Neuronal stem cell (in vitro differentiated cells): ENCODE measurements around the gene KSR2.

Source experiments
- DNase-seq: peaks from one replicate; pipeline ENCODE4 v3.0.0-alpha.2; 2013; ENCODE audit warnings: low spot score
- H2AFZ ChIP-seq: one replicate; pipeline ENCODE4 v1.6.1; 2013; ENCODE audit warnings: mild to moderate bottlenecking, low read length, inconsistent platforms
- H2AK5ac ChIP-seq: 2 replicates; pipeline ENCODE4 v1.6.1; 2013; ENCODE audit warnings: low read depth, mild to moderate bottlenecking, inconsistent platforms, low read length, moderate library complexity, mixed read lengths
- H2BK120ac ChIP-seq: 2 replicates; pipeline ENCODE4 v1.6.1; 2013; ENCODE audit warnings: low read depth, mild to moderate bottlenecking, inconsistent platforms, low read length, moderate library complexity, mixed read lengths
- H2BK12ac ChIP-seq: one replicate; pipeline ENCODE4 v1.6.1; 2013; ENCODE audit warnings: low read length, inconsistent platforms
- H2BK15ac ChIP-seq: 2 replicates; pipeline ENCODE4 v1.6.1; 2013; ENCODE audit warnings: mild to moderate bottlenecking, low read length, inconsistent platforms, mixed read lengths
- H2BK5ac ChIP-seq: one replicate; pipeline ENCODE4 v1.6.1; 2013; ENCODE audit warnings: inconsistent platforms, mild to moderate bottlenecking, low read length, moderate library complexity
- H3K14ac ChIP-seq: one replicate; pipeline ENCODE4 v1.6.1; 2013; ENCODE audit warnings: low read length, inconsistent platforms
- H3K18ac ChIP-seq: 2 replicates; pipeline ENCODE4 v1.6.1; 2013; ENCODE audit warnings: low read length, inconsistent platforms
- H3K23ac ChIP-seq: 2 replicates; pipeline ENCODE4 v1.6.1; 2013; ENCODE audit warnings: low read depth, mild to moderate bottlenecking, mixed read lengths, low read length, inconsistent platforms; ENCODE audit not compliant: poor library complexity
- H3K27ac ChIP-seq: replicated peaks from 3 replicates; pipeline ENCODE4 v1.5.1; 2013; ENCODE audit warnings: low read length, inconsistent platforms
- H3K27me3 ChIP-seq, 3 experiments: 2 replicates each; pipeline ENCODE4 v1.6.1; 2013; ENCODE audit warnings: low read length in 3 of 3, mild to moderate bottlenecking in 2 of 3, inconsistent platforms in 1 of 3, low read depth in 1 of 3, mixed read lengths in 1 of 3, moderate library complexity in 1 of 3; ENCODE audit not compliant: control insufficient read depth in 3 of 3, insufficient read depth in 3 of 3
- H3K36me3 ChIP-seq, 2 donors: replicated peaks in 1 of 2; 2 replicates each; pipeline ENCODE4 v1.6.1; 2013; ENCODE audit warnings: low read length in 2 of 2; ENCODE audit not compliant: control insufficient read depth in 2 of 2, insufficient read depth in 2 of 2
- H3K4ac ChIP-seq: 2 replicates; pipeline ENCODE4 v1.6.1; 2013; ENCODE audit warnings: inconsistent platforms, mild to moderate bottlenecking, low read length, moderate library complexity
- H3K4me1 ChIP-seq, 2 donors: 1 replicate in 1 of 2; 2 replicates in 1 of 2; pipeline ENCODE4 v1.6.1; 2013; ENCODE audit warnings: low read length in 2 of 2, low read depth in 1 of 2; ENCODE audit not compliant: control insufficient read depth in 2 of 2, insufficient read depth in 1 of 2
- H3K4me2 ChIP-seq: one replicate; pipeline ENCODE4 v1.6.1; 2013; ENCODE audit warnings: mild to moderate bottlenecking, low read length, inconsistent platforms; ENCODE audit not compliant: insufficient read depth, poor library complexity, severe bottlenecking
- H3K4me3 ChIP-seq, 2 donors: 2 replicates each; pipeline ENCODE4 v1.5.1; 2013; ENCODE audit warnings: low read length in 2 of 2, mild to moderate bottlenecking in 2 of 2, inconsistent platforms in 1 of 2, moderate library complexity in 1 of 2
- H3K79me1 ChIP-seq: one replicate; pipeline ENCODE4 v1.6.1; 2013; ENCODE audit warnings: low read depth, mild to moderate bottlenecking, inconsistent platforms, low read length, moderate library complexity
- H3K9ac ChIP-seq: one replicate; pipeline ENCODE4 v1.6.1; 2013; ENCODE audit warnings: mild to moderate bottlenecking, low read depth, low read length, inconsistent platforms; ENCODE audit not compliant: poor library complexity
- H3K9me3 ChIP-seq, 2 donors: replicated peaks in 1 of 2; 2 replicates each; pipeline versions ENCODE3 to v1.6.1; 2013; ENCODE audit warnings: low read length in 2 of 2, mild to moderate bottlenecking in 2 of 2, inconsistent platforms in 1 of 2, low read depth in 1 of 2, mixed read lengths in 1 of 2, moderate library complexity in 1 of 2; ENCODE audit not compliant: control insufficient read depth in 2 of 2, insufficient read depth in 1 of 2
- H4K8ac ChIP-seq: one replicate; pipeline ENCODE4 v1.6.1; 2013; ENCODE audit warnings: low read depth, mild to moderate bottlenecking, inconsistent platforms, low read length, moderate library complexity
- H4K91ac ChIP-seq: one replicate; pipeline ENCODE4 v1.6.1; 2013; ENCODE audit warnings: low read length, low read depth, mild to moderate bottlenecking, inconsistent platforms; ENCODE audit not compliant: poor library complexity
- WGBS, 2 donors: extraction: QIAGEN DNeasy Blood & Tissue Kit; methylation state at CpG; one replicate each; pipeline ENCODE4 v1.1.7; 2013; ENCODE audit warnings: missing lambda C conversion rate in 2 of 2, mixed read lengths in 1 of 2; ENCODE audit not compliant: insufficient read length in 2 of 2, insufficient replicate concordance in 1 of 2; ENCODE audit errors: extremely low coverage in 2 of 2; 5-methylcytosine and 5-hydroxymethylcytosine counted together

KSR2 gene

GRCh38 chr12:117836999-117837736 lies 131.6 kb downstream of the KSR2 start:
- H3K36me3 ChIP-seq = no peaks in the 10 kb centered on the region
- H4K8ac ChIP-seq = no peak overlapping the region
- no peak overlapping the region for H2BK5ac ChIP-seq
- no peaks in the 10 kb centered on the region for H3K79me1 ChIP-seq
- no peak overlapping the region for H3K4ac ChIP-seq
- no peaks in the 10 kb centered on the region for H3K9me3 ChIP-seq
- H3K23ac ChIP-seq = no peak overlapping the region
- no peak overlapping the region for H2BK120ac ChIP-seq
- H3K4me3 ChIP-seq = no peak overlapping the region
- H3K14ac ChIP-seq = no peak overlapping the region
- WGBS, 2 donors = no CpG with 5 or more reads among the region's 22 CpGs
- no peak overlapping the region for H3K9ac ChIP-seq
- peak; percentile 88 for DNase-seq
- H3K4me1 ChIP-seq = peaks cover 0 to 5% of the 10 kb centered on the region in 2 donors
- no peak overlapping the region for H3K27ac ChIP-seq
- no peak overlapping the region for H2AK5ac ChIP-seq
- no peak overlapping the region for H3K4me2 ChIP-seq
- no peak overlapping the region for H4K91ac ChIP-seq
- no peak overlapping the region for H2BK15ac ChIP-seq
- H2BK12ac ChIP-seq = no peak overlapping the region
- H2AFZ ChIP-seq = peak overlapping the region; percentile 76
- H3K27me3 ChIP-seq = peaks cover 0 to 20% (median 0%) of the 10 kb centered on the region in 3 experiments
- H3K18ac ChIP-seq = no peak overlapping the region

- no peak overlapping the region for H4K91ac ChIP-seq
- H3K9ac ChIP-seq = no peak overlapping the region
- H3K14ac ChIP-seq = no peak overlapping the region
- H3K4me2 ChIP-seq = no peak overlapping the region
- H2BK5ac ChIP-seq = no peak overlapping the region
- no peak overlapping the region for H2BK15ac ChIP-seq
- no peak overlapping the region for H2BK12ac ChIP-seq
- H3K27ac ChIP-seq = no peak overlapping the region
- no peak overlapping the region for H3K4ac ChIP-seq
- no peak overlapping the region for H4K8ac ChIP-seq
- no peak overlapping the region for H3K18ac ChIP-seq
- H3K4me3 ChIP-seq = no peak overlapping the region
- peaks cover 0 to 5% of the 10 kb centered on the region in 2 donors for H3K4me1 ChIP-seq
- no CpG with 5 or more reads among the region's 9 CpGs for WGBS, 2 donors
- no peaks in the 10 kb centered on the region for H3K79me1 ChIP-seq
- no peak for DNase-seq
- no peaks in the 10 kb centered on the region for H3K9me3 ChIP-seq
- no peak overlapping the region for H2AK5ac ChIP-seq
- no peak overlapping the region for H2BK120ac ChIP-seq
- H3K36me3 ChIP-seq = no peaks in the 10 kb centered on the region
- H3K27me3 ChIP-seq = peaks cover 0 to 20% (median 0%) of the 10 kb centered on the region in 3 experiments
- H3K23ac ChIP-seq = no peak overlapping the region
- H2AFZ ChIP-seq = no peak overlapping the region
Observed at GRCh38 chr12:117836476-117836875, 132.3 kb downstream of the KSR2 start.

- Histone ChIP-seq H3K18ac (peak overlapping the region; percentile 53), H3K4me1 (peaks cover 0 to 5% of the 10 kb centered on the region in 2 donors), H2BK12ac (no peak overlapping the region), H3K4me2 (no peak overlapping the region), H3K79me1 (no peaks in the 10 kb centered on the region), H3K27ac (no peak overlapping the region), H4K91ac (no peak overlapping the region), H3K9ac (no peak overlapping the region), H3K36me3 (no peaks in the 10 kb centered on the region), H2BK5ac (no peak overlapping the region), H2BK15ac (no peak overlapping the region), H4K8ac (no peak overlapping the region), H3K23ac (no peak overlapping the region), H2AFZ (no peak overlapping the region), H3K4ac (no peak overlapping the region), H3K14ac (peak overlapping the region; percentile 23), H2BK120ac (no peak overlapping the region), H3K27me3 (peaks cover 0 to 20% (median 0%) of the 10 kb centered on the region in 3 experiments), H3K9me3 (no peaks in the 10 kb centered on the region), H2AK5ac (no peak overlapping the region), H3K4me3 (no peak overlapping the region)
- no peak for DNase-seq
- no CpG with 5 or more reads among the region's 7 CpGs for WGBS, 2 donors
Observed at GRCh38 chr12:117835156-117835555, 133.6 kb downstream of the KSR2 start.

GRCh38 chr12:117832459-117833457 lies 136.0 kb downstream of the KSR2 start:
- peak overlapping the region; percentile 11 for H3K18ac ChIP-seq
- H4K8ac ChIP-seq = no peak overlapping the region
- H3K9me3 ChIP-seq = peaks cover 0 to 6% of the 10 kb centered on the region in 2 donors
- no peak overlapping the region for H2BK5ac ChIP-seq
- H3K36me3 ChIP-seq = no peaks in the 10 kb centered on the region
- H3K27me3 ChIP-seq = peaks cover 0 to 20% (median 0%) of the 10 kb centered on the region in 3 experiments
- H3K79me1 ChIP-seq = no peaks in the 10 kb centered on the region
- H3K14ac ChIP-seq = no peak overlapping the region
- H3K9ac ChIP-seq = no peak overlapping the region
- peaks cover 0 to 4% of the 10 kb centered on the region in 2 donors for H3K4me1 ChIP-seq
- WGBS, 2 donors = no CpG with 5 or more reads among the region's 13 CpGs
- H3K4me3 ChIP-seq = peak overlapping the region in 1 of 2 donors; percentile 32
- H4K91ac ChIP-seq = no peak overlapping the region
- no peak overlapping the region for H3K23ac ChIP-seq
- H2BK15ac ChIP-seq = no peak overlapping the region
- no peak overlapping the region for H2AFZ ChIP-seq
- H3K27ac ChIP-seq = no peak overlapping the region
- H2BK120ac ChIP-seq = no peak overlapping the region
- DNase-seq = no peak
- no peak overlapping the region for H2AK5ac ChIP-seq
- no peak overlapping the region for H3K4ac ChIP-seq
- H3K4me2 ChIP-seq = no peak overlapping the region
- no peak overlapping the region for H2BK12ac ChIP-seq
